ENCODE measurements around the gene S100A8.

GRCh38 chr1:153343811-153344717 is 46.8 kb downstream of the S100A8 start:
- TF ChIP-seq POLR2A (IDR thresholded peaks at IDR 0.05) (no peak), POLR2AphosphoS5 (IDR thresholded peaks at IDR 0.05) (no peak), EP300 (IDR thresholded peaks at IDR 0.05) (no peak)
- TF ChIP-seq, protein P1, sequence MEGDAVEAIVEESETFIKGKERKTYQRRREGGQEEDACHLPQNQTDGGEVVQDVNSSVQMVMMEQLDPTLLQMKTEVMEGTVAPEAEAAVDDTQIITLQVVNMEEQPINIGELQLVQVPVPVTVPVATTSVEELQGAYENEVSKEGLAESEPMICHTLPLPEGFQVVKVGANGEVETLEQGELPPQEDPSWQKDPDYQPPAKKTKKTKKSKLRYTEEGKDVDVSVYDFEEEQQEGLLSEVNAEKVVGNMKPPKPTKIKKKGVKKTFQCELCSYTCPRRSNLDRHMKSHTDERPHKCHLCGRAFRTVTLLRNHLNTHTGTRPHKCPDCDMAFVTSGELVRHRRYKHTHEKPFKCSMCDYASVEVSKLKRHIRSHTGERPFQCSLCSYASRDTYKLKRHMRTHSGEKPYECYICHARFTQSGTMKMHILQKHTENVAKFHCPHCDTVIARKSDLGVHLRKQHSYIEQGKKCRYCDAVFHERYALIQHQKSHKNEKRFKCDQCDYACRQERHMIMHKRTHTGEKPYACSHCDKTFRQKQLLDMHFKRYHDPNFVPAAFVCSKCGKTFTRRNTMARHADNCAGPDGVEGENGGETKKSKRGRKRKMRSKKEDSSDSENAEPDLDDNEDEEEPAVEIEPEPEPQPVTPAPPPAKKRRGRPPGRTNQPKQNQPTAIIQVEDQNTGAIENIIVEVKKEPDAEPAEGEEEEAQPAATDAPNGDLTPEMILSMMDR (IDR thresholded peaks at IDR 0.05), result no peak

Measured in gastroesophageal sphincter (tissue), 3 donors.